ENCODE results near the gene ROR1.

GRCh38 chr1:64047549-64047996 is 273.8 kb downstream of the ROR1 start:
- TF ChIP-seq EZH2 (IDR thresholded peaks at IDR 0.05; ENCODE audit: borderline replicate concordance, low read depth, low read length, severe bottlenecking) (no peak), CTCF (IDR thresholded peaks at IDR 0.05; ENCODE audit: borderline replicate concordance, extremely low read depth, low read length, poor library complexity, severe bottlenecking) (no peak)
